ENCODE results near the gene SNX8.

Gene SNX8

DNA sequence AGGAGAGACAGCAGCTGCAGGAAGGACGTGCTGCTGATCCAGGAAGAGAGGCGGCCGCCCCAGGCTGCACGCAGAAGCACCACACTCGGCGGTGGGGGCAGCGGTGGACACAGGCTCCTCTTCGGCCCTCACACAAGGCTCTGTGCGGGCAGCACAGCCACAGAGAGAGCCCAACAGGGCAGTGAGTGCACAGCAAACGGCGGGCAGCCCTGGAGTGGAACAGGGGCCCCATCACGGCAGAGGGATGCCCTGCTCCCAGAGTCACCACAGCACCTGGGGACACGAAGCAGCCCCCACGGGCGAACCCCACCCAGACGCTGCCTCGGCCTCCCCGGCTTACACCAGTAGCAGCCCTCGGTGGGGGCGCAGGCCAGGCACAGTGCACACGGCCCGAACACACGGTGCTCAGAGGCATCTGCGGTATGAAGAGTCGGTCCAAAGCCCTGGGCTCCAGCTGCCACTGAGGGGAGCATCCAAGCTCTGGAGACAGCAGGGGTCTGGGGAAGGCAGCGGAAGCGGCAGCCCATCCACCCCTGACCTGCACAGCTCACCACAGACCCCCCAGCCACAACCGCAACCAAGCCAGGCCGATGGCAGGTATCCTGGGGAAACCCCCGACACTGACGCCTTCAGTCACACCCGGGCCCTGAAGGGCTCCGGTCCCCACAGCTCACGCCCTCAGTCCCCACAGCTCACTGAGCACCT, 55.4 kb downstream of the SNX8 start:
- DNase-seq: no peak

DNA sequence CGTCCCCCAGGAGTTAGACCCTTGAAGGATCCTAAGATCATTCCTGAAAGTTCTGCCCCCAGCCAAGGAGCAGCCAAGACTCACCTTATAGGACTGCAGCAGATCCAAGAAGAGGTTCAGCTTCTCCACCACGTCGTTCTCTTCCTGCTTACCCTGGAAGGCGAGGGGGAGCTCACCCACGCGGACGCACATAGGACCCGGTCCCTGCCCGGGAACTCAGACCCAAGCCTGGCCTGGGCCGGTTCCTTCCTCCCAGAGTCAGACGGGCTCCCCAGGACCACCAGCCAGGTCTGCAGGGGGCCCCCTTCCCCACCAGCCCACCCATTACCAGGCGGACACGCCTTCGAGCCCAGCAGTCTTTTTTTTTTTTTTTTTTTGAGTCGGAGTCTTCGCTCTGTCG, 56.6 kb downstream of the SNX8 start:
- no peak for DNase-seq

DNA sequence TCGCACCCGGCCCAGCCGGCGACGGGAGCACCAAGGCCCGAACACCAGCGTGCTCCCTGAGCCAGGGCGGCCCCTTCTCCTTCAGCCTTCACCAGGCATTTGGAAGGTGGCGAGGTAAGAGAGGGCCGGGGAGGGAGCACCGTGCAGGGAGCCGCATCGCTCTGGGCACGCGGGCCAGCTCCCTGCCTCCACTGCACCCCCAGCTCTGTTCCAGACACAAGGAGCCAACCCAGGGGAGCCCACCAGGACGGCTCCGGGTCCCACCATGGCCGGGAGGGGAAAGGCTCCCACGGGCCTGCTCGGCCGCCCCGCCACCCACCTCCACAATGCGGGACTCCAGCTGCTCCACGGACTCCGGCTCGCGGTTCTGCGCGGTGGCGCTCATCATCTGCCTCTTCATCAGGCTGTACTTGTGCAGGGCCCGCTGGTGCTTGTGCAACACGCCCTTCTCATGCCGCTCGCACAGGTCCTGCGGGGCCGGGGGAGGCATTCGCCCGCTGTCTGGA, 57.1 kb downstream of the SNX8 start:
- DNase-seq: no peak

DNA sequence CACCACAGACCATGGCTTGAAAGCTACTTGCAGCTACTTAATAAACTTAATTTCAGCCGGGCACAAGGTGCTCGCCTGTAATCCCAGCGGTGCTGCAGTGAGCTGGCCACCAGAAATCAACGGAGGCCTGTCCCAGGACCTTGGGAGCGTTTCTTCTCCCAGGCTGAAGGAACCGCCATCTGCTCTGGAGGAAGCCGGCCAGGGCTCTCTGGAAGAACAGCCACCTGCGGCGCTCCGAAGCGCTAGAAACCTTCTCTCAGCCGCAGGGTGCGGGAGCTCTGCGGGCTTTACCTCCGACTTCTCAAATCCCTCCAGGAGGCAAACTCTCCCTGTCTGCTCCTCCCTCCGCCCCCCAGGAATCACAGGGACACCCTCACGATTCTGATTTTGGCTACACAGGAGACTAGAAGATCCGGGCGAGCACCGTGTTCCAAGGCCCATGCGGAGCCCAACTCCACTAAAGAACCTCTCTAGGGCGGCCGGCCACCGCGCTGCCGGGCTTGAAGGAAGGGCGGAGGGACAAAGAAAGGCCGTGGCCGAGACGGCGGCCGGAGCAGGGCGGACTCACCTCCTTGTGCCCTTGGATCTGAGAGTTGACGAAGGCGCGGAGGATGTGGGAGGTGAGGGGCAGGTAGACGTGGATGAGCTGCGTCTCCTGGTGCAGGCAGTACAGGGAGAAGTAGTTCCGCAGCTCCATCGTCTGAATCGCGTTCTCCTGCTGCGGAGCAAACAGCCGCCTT, 57.8 kb downstream of the SNX8 start:
- DNase-seq: no peak

DNA sequence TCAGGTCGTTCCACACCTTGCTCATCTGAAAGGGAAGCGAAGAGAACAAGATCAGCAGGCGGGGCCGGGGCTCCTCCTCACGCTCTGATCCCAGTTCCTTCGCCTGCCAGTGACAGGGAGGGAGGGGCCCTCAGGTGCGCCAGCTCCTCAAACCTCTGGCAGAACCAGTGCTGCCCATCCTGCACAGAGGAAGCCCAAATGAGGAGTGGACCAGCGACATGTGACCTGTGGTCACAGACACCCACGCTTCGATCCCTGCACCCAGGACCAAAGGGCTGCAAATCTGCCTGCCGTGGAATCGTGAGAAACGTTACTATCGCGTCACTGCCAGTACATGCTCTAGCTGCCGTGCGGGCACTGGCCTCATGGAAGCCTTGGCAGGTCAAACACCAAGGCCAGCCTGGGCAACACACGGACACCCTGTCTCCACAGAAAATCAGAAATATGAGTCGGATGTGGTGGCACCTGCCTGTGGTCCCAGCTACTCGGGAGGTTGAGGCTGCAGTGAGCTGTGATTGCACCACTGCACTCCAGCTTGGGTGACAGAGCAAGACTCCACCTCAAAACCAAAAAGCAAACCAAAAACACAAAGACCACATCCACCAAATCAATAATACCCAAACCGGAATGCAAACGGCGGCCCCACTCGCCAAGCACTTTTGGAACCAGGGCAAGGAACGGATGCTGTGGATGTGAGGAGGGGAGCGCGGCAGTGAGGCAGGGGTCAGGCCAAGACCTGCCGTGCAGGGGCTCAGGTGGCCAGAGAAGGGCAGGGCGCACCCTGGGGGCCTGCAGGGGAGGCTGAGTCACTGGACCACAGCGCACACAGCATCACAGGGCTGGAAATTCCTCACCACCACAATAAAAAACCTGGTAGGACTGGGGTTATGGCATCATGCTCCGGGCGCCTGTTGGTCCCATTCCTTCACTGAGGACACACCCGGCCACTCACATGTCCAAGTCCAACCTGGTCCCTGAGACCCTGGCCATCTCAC, 58.8 kb downstream of the SNX8 start:
- no peak for DNase-seq

DNA sequence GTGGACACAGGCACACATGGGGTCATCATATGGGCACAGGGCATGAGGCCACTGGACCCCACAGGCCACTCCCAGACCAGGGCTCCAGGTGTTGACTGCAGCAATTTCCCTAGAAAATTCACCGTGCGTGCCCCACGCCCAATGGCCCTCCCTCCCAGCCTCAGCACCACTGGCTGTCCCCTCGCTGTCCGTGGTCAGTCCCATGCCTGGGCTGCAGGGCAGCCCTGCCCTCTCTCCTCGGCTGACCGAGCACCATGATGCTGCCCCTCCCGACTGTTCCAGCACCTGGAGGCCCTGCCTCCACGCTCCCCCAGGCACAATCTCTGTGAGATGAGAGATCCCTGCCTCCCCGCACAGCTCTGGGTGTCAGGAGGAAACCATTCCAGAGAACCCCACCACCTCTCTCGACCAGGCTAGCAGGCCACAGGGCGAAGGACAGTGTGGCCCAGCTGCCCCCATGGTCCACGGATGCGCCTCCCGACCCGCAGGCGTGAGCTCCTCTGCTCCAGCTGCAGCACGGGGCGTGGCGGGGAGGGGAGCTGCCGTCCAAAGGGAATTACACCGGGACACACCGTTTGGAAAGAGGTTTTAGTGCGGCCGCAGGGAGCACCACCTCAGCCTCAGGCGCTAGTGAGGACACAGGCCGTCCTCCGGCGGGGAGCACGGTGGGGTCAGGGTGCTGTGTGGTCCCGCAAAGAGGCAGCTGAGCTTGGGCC, 59.7 kb downstream of the SNX8 start:
- DNase-seq: no peak

DNA sequence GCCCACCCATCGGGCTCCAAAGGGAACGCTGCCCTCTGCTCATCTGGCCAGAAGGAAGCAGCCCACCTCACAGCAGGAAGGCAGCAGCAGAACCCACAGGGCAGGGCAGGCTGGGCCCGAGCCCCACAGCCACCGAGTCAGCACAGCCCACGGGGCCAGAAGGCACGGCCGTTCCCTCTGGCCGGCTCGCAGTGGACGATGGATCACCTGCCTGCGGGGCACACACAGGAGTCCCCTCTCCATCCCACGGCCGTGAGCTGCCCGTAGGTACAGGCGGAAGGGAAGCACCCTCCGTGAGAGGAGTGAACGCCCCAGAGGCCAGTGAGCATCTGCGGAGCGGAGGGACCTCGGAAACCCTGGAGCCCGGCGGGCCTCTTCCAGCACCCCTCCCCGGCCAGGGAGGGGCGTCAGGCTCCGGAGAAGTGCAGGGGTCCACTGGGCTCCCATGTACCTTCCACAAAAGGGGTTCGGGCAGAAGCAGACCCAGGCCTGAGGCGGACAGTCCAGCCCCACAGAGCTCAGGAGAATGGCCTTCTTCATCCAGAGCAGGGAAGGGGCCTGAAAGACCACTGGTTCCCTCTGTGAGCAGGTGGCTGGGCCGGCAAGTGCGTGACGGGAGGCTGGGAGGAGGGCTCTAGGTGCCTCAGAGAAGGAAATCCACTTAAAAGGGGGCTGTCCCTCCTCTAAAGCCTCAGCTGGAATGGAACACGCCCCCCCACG, 60.6 kb downstream of the SNX8 start:
- no peak for DNase-seq

DNA sequence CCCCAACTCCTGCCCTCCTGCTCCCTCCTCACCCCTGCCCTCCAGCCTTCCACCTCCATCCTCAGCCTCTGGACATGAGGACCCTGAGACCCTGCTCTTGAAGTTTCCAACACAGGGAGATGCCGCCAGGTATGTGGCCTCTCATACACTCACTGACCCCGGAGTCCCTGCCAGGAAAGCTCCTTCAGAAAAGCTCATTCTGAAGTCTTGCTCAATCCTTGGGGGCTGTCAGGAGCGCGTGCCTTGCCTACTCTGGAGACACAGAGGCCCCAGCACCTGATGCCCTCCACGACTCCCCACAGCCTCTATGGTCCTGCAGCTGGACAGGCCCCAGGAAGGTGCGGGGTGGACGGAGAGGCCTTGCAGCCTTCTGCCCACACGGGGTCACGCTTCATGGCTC, 61.2 kb downstream of the SNX8 start:
- DNase-seq: no peak

DNA sequence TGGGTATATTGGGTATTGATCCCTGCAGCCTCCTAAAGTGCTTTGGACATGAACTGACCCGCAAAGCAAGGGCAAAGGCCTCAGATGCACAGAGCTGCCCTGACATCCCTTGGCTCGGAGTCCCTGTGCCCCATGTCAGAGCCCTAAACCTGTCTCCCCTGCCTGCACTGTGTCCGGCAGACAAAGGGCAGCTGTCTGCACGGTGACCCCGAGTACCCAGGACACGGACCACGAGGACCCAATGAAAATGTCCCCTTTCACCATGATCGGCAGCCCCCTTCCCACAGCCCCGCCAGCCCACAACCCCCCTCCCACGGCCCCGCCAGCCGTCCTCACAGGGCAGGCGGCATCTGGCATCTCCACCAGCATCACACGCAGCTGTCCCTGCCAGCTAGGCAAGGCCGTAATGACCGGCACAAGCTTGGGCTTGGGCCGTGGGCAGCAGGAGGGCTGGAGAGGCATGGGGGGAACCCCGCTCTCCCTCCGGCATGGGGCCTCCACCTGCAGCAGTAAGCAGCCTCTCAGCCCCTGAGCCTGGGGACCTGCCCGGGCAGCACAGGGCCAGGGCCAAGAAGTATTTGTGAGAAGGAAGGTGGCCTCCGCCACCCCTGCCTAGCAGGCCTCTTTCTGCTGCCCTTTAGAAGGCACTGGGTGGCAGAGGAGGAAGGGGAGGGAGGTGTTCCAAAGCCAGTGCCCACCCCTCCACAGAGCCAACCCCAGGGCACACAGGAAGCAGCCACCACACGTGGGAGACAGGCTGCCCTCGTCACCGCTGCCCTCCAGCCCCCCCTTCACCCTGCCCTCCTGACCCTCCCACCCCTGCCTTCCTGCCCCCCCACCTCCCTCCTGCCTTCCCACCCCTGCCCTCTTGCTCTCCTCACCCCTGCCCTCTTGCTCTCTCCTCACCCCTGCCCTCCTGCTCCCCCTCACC, 62.1 kb downstream of the SNX8 start:
- no peak for DNase-seq

DNA sequence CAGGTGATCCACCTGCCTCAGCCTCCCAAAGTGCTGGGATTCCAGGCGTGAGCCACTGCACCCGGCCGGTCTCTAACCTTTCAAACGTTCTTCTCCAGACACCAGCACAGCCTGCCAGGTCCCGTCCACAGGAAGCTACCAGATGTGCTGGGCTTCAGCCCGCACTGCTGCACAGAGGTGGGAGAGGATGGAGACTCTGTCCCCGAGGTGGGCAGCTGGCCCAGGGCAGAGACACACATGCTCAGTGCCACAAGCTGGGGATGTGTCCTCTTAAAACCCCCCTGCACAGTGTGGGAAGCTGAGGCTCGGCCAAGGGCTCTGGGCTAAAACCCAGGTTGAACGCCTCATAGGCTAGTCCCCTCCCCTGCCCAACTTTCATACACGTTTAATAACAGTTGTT, 62.9 kb downstream of the SNX8 start:
- DNase-seq: no peak

DNA sequence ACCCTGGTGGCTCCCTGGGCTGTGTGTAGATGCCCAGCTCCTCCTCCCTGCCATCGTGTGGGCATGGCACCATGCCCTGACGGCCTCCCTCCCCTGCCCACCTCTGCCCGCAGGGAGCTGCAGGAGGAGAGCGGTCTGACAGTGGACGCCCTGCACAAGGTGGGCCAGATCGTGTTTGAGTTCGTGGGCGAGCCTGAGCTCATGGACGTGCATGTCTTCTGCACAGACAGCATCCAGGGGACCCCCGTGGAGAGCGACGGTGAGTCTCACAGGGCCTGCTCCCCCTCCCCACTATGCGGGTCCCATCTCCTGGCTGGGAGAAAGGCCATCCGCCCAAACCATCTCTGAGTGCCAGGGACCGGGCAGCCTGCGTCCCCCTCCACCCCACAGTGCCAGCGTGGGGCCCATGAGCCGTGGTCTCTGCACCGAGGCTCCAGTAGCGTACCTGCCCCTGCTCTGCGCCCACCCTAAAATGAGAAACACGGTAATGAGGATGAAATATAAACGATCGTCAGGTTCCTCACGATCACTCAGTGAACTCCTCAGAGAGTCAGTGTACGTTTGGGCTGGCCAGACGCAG, 64.4 kb downstream of the SNX8 start:
- no peak for DNase-seq

DNA sequence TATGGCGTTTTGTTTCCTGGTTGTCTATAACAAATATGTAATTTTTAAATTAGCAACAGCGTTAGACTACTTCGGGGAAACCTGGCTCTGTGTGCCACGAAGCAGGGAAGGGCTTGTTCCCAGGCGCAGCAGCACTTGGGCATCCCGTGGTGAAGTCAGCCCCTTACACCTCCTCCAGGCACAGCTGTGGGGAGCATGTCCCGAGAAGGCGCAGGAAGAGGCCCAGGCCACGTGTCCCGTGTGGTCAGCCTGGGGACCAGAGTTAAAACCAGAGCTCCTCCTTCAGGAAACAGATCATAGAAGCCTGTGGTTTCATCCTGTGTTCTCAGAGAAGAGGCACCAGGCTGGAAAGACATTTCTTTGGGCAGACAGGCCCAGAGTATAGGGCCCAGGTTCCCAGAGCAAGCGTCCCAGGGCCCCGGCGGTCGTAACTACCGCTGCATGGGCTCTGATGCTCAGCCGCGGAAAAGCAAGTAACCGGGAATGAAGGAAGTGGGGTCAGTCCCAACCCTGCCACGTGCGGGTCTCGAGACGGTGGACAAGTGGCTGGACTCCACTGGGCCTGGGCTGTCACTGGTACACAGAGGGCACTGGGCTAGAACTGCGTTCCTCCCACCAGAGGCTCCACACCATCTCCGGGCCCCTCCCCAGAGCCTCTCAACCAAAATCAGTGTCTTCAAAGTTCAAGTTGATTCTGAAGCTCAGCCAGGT, 65.1 kb downstream of the SNX8 start:
- peak; percentile 11 for DNase-seq

DNA sequence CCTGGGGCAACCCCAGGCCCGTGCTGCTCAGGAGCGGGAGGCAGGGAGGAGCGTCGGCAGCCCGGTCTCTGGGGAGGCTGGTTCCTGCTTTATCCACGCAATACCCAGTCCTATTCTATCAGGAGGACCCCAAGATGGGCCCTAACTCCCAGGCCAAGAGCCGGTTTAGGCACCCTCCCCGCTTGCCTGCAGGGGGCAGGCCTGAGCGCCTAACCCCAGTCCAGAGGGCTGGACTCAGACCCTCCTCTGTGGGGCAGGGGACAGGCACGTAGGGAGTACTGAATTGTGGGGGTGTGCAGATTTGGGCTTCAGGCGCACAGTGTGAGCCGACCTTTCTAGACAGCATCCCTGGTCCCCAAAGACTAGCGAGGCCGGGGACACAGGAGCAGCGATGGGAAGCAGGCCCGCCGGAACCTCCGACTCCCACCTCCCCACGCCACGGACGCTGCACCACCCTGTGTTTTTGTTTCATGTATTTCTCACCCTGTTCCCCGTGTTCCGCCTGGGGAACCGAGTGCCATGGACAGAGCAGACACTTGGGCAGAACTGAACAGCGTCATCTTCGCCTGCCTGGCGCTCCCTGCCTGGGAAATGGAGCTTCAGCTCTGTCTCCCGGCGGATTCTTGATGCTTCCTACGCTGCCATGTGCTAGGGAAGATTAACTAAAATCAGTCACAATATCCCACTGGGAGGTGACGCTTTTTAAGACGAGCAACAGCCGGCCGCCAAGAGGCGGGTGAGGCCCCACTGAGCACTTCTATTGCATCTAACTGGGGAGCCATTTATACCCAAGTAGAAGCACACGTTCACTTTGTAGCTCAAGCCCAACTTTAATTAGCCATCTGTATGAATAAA, 66.9 kb downstream of the SNX8 start:
- DNase-seq: peak; percentile 36

DNA sequence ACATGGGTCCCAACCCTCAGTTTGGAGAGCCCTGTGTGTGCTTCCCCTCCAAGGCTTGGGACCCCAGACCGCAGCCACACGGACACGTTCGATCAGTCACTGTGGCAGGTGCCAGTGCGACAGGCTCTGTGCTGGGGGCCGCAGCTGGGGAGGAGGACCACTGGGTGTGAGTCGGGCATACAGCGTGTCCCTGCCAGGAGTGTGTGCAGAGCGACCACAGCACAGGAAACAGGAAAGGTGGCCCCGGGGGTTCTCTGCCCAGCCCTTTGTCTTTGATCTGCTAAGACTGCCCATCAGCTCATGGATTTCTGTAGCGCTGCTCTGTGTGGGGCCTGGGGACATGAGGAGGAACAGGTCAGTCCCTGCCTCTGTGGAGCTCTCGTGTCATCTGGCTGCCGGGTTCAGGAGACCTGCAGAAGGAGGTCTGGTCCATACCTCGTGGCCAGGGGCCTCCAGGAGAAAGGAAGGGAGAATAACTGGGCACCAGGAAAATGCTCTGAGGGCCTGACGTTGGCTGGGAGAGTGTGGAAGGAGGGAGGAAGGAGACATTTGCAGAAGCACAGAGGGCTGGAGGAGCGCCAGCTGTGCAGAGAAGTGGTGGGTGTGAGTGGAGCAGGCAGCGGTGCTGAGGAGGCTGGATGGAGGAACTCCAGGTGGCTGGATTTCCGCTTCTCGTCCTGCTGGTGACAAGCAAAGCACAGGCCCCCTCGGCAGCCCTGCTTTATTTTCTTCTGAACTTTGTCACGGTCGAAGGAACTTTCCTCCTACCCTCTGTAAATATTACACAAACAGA, 68.2 kb downstream of the SNX8 start:
- DNase-seq: no peak

DNA sequence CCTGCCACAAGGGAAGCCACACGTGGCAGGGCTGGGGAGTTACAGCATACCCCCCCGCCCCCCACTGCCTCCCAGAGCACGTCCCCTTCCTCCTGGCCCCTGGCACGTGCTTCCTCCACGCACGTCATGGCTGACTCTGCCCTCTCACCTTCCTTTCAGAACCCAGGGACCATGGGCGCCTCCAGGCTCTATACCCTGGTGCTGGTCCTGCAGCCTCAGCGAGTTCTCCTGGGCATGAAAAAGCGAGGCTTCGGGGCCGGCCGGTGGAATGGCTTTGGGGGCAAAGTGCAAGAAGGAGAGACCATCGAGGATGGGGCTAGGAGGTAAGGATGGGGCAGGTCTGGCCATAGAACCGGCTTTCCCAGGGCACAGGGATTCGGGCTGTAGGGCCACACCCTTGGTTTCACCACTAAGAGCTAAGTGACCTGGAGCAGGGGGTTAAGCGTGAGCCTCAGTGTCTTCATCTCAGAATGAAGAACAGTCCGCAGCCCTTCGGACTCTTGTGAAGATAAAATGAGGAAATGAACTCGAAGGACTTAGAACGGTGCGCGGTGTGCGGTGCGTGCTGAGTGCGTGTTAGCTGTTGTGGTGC, 69.7 kb downstream of the SNX8 start:
- no peak for DNase-seq

DNA sequence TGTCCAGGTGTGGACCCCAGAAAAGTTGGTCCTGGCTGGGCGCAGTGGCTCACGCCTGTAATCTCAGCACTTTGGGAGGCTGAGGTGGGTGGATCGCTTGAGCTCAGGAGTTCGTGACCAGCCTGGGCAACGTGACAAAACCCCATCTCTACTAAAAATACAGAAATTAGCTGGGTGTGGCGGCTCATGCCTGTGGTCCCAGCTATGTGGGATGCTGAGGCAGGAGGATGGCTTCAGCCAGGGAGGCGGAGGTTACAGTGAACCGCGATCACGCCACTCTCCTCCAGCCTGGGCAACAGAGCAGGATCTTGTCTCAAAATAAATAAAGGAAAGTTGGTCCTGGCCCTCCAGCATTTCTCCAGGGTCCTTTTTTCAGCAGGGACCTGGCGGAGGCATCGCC, 70.8 kb downstream of the SNX8 start:
- DNase-seq: no peak

Measured in CD4-positive, alpha-beta T cell treated with Interleukin-17A for 4 hours (primary cell).